ENCODE data around the gene PTPRM.

- TF ChIP-seq CTCF (IDR thresholded peaks at IDR 0.05) (no peak), POLR2A (IDR thresholded peaks at IDR 0.05) (no peak)
Measured at GRCh38 chr18:8348051-8348720, 781.1 kb downstream of the PTPRM start.

Measured in lower leg skin (tissue), 3 donors.